Upper lobe of right lung (tissue), 1 donor: Measurements from ENCODE around the gene MRPL43. TPM values are rescaled to one million over a fixed set of nuclear protein-coding genes. Genes with fewer than 3 reads are reported as not detected.

ENCODE experiments used
- ATAC-seq: fragments of 200-7000 bp; cut with Tn5 transposase; one replicate; pipeline ENCODE4 v1.9.1; 2020; ENCODE audit warnings: mild to moderate bottlenecking, moderate library complexity
- DNase-seq: peaks from one replicate; pipeline ENCODE4 v3.0.0-alpha.2; 2020
- H3K27ac ChIP-seq: fragments of 200-600 bp; one replicate; pipeline ENCODE4 v1.8.0; 2022
- H3K27me3 ChIP-seq: fragments of 200-600 bp; one replicate; pipeline ENCODE4 v1.8.0; 2022; ENCODE audit warnings: mild to moderate bottlenecking
- H3K36me3 ChIP-seq: fragments of 200-600 bp; one replicate; pipeline ENCODE4 v1.8.0; 2022
- H3K4me1 ChIP-seq: fragments of 200-600 bp; one replicate; pipeline ENCODE4 v1.8.0; 2022
- H3K4me3 ChIP-seq: fragments of 200-600 bp; one replicate; pipeline ENCODE4 v1.8.0; 2022; ENCODE audit warnings: mild to moderate bottlenecking
- H3K9me3 ChIP-seq: fragments of 200-600 bp; one replicate; pipeline ENCODE4 v1.8.0; 2022
- intact Hi-C: fragments of 100-400 bp; cut with DNase I; formaldehyde crosslinking; loops from one replicate; pipeline ENCODE4 v1.11.0; 2022
- total RNA-seq: library from RNA; stranded (reverse); fragmentation: NEBNext Ultra II Directional; extraction: Animal tissue kit (Norgen Biotek cat#: 25700); gene quantifications from one replicate; pipeline ENCODE4 v1.2.1, GENCODE V29; 2021
- TF ChIP-seq, protein P1 (sequence below): fragments of 200-600 bp; IDR thresholded peaks from one replicate; pipeline ENCODE4 v1.8.0; 2022; ENCODE audit warnings: antibody characterized with exemption
- donor health status: DM: no; HTN: yes; CAD: no; lungs with severe emphysema.

MRPL43 gene
- total RNA-seq, 1 donor from 2014 or later = 60.5 TPM

DNA sequence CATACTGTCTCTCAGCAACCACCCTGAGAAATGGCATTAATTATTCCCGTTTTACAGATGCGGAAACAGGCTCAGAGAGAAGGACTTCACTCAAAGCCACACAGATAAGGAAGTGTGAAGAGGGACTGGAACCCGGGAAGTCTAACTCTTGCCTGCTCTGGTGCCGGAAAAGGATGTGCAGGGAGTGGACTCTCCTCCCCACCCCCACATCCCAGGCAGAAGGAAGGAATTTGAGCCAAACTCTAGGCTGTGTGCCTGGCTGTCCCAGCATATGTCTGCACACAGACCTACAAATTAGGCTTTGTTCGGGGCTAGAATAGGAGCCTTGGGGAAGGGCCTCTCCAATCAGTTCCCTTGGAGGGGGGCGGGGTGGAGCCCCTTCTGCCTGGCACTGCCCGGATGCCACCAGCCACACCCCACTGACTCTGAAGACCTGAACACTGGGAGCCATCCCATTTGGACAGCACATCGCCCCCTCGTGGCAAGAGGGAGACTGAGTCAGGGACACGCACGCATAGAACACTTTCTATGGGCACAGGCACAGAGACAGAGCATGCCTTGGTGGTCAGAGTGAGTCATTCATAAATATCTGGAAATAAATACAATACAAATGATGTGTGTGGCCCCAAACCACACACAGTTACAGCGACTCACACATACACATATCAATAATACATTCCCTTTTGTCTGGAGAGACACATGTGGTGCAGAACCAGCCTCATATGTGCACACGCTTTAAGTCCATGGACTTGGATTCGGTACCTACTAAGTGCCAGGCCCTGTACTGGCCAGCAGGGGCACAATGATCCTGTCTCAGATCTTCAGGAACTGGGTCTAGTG is 25.4 kb upstream of the MRPL43 start:
- H3K4me1 ChIP-seq = peaks cover 20% of the 10 kb centered on the region
- ATAC-seq (peak; percentile 92), DNase-seq (peak; percentile 91)
- no peaks in the 10 kb centered on the region for H3K36me3 ChIP-seq
- TF ChIP-seq, protein P1, sequence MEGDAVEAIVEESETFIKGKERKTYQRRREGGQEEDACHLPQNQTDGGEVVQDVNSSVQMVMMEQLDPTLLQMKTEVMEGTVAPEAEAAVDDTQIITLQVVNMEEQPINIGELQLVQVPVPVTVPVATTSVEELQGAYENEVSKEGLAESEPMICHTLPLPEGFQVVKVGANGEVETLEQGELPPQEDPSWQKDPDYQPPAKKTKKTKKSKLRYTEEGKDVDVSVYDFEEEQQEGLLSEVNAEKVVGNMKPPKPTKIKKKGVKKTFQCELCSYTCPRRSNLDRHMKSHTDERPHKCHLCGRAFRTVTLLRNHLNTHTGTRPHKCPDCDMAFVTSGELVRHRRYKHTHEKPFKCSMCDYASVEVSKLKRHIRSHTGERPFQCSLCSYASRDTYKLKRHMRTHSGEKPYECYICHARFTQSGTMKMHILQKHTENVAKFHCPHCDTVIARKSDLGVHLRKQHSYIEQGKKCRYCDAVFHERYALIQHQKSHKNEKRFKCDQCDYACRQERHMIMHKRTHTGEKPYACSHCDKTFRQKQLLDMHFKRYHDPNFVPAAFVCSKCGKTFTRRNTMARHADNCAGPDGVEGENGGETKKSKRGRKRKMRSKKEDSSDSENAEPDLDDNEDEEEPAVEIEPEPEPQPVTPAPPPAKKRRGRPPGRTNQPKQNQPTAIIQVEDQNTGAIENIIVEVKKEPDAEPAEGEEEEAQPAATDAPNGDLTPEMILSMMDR = peak; percentile 93
- H3K4me3 ChIP-seq = no peak overlapping the region
- no peaks in the 10 kb centered on the region for H3K9me3 ChIP-seq
- intact Hi-C loops = no loop called here
- H3K27ac ChIP-seq = no peak overlapping the region
- H3K27me3 ChIP-seq = peaks cover 9% of the 10 kb centered on the region

DNA sequence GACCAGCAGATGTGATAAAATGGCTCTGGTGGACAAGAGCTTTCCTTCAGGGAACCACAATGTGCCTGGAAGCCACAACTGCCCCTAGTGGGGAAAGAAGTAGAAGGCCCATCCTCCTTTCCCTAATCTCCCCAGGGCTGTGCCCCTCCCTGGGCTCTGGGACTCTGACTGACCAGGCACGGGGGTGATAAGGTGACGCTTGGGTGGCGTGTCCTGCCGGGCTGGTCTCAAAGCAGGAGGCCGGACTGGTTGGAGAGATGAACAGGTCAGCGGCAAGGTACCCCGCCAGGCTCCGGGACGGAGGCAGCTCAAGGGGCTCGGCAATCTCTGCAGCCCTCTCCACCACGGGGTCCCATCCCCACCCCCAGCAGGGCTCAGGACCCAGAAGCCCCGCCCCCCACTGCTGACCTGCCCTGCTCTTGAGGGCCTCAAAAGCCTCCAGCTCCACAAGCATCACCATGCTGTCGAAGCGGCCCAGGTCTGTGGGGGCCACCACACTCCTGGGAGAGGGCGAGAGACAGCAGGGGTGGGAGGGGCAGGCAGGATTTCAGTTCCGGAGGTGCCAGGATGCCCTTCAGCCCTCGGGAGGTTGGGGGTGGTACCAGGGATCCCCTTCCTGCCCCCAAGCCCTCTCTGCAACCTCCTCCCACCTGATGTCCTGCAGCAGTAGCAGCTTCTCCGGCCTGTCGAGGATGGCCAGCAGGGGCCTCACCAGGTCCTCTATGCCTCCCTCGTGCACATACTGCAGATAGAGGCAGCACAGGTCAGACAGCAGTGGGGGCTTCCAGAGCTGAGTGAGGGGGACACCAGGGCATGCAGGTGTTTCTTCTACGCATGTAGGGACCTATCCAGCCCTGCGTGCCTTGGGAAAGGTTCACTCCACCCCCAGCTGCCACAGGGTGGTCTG is 24.5 kb upstream of the MRPL43 start:
- Histone ChIP-seq H3K27me3 (peaks cover under 1% of the 10 kb centered on the region), H3K9me3 (no peaks in the 10 kb centered on the region), H3K36me3 (peaks cover 6% of the 10 kb centered on the region), H3K4me1 (peaks cover 20% of the 10 kb centered on the region), H3K27ac (no peak overlapping the region), H3K4me3 (no peak overlapping the region)
- no peak for DNase-seq
- ATAC-seq = no peak
- TF ChIP-seq, protein P1 = peak; percentile 22
- intact Hi-C loops = no loop called here

DNA sequence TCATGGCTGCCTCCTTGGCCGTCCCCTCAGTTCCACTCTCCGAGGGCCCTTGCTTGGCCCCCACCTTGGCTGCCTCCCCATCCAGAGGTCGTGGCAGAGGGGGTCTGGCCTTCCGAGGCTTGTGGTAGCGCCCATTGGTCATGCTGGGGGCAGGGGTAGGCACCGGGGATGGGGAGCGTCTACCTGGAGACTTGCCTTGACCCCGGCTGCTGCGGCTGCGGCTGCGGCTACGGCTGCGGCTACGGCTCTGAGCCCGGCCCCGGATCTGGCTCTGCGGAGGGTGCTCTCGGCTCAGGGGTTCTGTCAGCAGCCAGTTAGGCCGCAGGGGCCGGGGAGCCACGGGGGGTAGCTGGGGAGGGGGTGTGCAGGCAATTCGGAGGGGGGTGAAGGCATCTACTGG is 23.0 kb upstream of the MRPL43 start:
- no peak overlapping the region for H3K27ac ChIP-seq

DNA sequence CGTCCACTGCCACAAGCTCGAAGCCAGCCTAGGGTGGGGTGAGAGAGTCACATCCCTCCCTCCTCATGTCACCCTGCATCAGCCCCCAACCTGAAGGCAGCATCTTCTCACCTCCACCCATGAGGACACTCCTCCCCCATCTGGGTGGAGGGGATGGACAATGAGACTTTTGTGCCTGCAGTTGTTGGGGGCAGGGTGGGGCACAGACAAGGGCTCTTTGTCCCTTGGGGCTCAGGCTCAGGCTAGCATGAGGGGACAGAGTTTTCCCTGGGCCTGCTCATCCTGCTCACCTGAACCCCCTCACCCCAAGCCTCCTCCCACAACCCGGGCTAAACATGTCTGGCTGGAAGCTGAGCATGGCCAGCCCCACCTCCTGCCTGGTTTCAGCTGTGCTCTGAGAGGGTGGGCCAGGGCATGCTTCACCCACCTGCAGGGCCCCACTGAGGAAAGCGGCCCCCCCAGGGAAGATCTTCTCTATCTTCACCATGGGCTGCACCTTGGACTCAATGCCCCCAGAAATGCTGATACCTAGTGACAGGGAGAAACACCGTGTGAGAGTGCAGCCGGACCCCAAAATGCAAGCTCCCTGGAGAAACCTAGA is 21.6 kb upstream of the MRPL43 start:
- Histone ChIP-seq H3K27ac (no peak overlapping the region), H3K27me3 (no peaks in the 10 kb centered on the region), H3K4me1 (peaks cover 16% of the 10 kb centered on the region), H3K4me3 (no peak overlapping the region), H3K9me3 (no peaks in the 10 kb centered on the region), H3K36me3 (peaks cover 32% of the 10 kb centered on the region)
- DNase-seq (no peak), ATAC-seq (no peak)
- intact Hi-C loops = no loop called here
- TF ChIP-seq, protein P1 = no peak

More for the DNA sequence above, 23.0 kb upstream of the MRPL43 start:
- TF ChIP-seq, protein P1 = no peak
- peaks cover 20% of the 10 kb centered on the region for H3K36me3 ChIP-seq
- ATAC-seq = no peak
- H3K4me3 ChIP-seq = no peak overlapping the region
- DNase-seq = no peak
- no peaks in the 10 kb centered on the region for H3K9me3 ChIP-seq
- intact Hi-C loops = no loop called here
- no peaks in the 10 kb centered on the region for H3K27me3 ChIP-seq
- peaks cover 20% of the 10 kb centered on the region for H3K4me1 ChIP-seq

DNA sequence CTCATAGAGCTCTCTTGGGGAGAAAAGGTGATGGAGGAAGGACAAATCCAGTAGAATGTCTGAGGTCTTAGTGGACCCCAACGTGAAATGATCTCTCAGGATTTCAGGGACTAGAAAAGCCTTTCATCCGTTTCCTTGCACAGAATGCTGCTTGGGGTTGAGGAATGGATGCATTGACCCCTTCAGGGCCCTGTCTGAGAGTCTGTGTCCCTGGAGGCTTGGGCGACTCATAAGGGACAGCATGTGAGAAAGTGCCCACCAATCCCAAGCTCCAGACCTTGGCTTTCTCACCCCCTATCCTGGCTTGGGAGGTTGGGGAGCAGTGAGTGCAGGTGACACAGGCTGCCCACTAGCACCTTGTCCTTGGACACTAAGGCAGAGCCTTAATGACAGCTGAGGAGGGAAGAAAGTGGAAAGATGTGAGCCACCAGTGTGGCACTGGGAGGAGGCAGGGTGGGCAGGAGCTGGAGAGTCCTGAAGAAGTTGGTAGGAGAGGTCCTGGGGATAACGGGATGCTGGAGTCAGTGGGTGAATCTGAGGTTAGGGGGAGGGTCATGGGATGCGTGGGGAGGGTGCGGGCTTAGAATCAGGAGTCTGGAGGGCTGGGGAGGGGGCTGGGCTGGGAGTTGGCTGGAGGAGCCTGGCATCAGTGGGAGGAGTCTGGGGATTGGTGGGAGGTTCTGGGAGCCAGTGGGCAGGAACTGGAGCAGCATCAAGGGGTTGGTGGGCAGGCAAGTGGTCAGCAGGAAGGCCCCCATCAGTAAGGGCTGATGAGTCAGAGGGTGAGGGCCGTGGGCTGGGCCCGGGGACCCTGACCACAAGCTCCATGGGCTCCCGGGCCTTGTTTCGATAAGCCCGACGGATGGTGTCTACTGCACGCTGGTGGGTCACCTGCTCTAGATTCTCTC is 20.9 kb upstream of the MRPL43 start:
- no peak overlapping the region for H3K27ac ChIP-seq
- DNase-seq (no peak), ATAC-seq (no peak)
- intact Hi-C loops = no loop called here
- H3K4me3 ChIP-seq = no peak overlapping the region
- TF ChIP-seq, protein P1 = no peak
- peaks cover 40% of the 10 kb centered on the region for H3K36me3 ChIP-seq
- no peaks in the 10 kb centered on the region for H3K27me3 ChIP-seq
- H3K4me1 ChIP-seq = peaks cover 9% of the 10 kb centered on the region
- H3K9me3 ChIP-seq = no peaks in the 10 kb centered on the region
